Neural progenitor cell (in vitro differentiated cells): ENCODE measurements around the gene MMP11. TPM values are rescaled to one million over a fixed set of nuclear protein-coding genes. Genes with fewer than 3 reads are reported as not detected.
A peak's percentile ranks its signal among the peaks of the same experiment; 100 is the strongest.

Experiments used
- DNase-seq: peaks from one replicate; pipeline ENCODE4 v3.0.0-alpha.2; 2016; ENCODE audit warnings: low spot score
- H2AFZ ChIP-seq: fragments of 200-600 bp; sonication (generic); replicated peaks from 2 replicates; pipeline ENCODE4 v1.6.1; 2016; ENCODE audit warnings: antibody characterized with exemption
- H3F3A ChIP-seq: fragments of 200-600 bp; sonication (generic); 2 replicates; pipeline ENCODE4 v1.6.1; 2016; ENCODE audit warnings: antibody characterized with exemption, low read depth
- H3K27ac ChIP-seq: fragments of 200-600 bp; sonication (generic); 2 replicates; pipeline ENCODE4 v1.5.1; 2016; ENCODE audit warnings: mild to moderate bottlenecking
- H3K27me3 ChIP-seq: fragments of 200-600 bp; sonication (generic); 2 replicates; pipeline ENCODE4 v1.6.1; 2016; ENCODE audit warnings: mild to moderate bottlenecking, moderate library complexity
- H3K36me3 ChIP-seq: fragments of 200-600 bp; sonication (generic); 2 replicates; pipeline ENCODE4 v1.5.1; 2016
- H3K4me1 ChIP-seq: fragments of 200-600 bp; sonication (generic); 2 replicates; pipeline ENCODE4 v1.6.1; 2016; ENCODE audit warnings: mixed run types
- H3K4me2 ChIP-seq: fragments of 200-600 bp; sonication (generic); 2 replicates; pipeline ENCODE4 v1.6.1; 2016
- H3K4me3 ChIP-seq: fragments of 200-600 bp; sonication (generic); 2 replicates; pipeline ENCODE4 v1.5.1; 2016
- H3K79me2 ChIP-seq: fragments of 200-600 bp; sonication (generic); 2 replicates; pipeline ENCODE4 v1.6.1; 2016; ENCODE audit warnings: low read depth
- H3K9ac ChIP-seq: fragments of 200-600 bp; sonication (generic); 2 replicates; pipeline ENCODE4 v1.6.1; 2016
- H3K9me3 ChIP-seq: fragments of 200-600 bp; sonication (generic); 2 replicates; pipeline ENCODE4 v1.5.1; 2016; ENCODE audit warnings: low read depth
- H4K20me1 ChIP-seq: fragments of 200-600 bp; sonication (generic); 2 replicates; pipeline ENCODE4 v1.6.1; 2016; ENCODE audit warnings: low read depth
- H3K27ac Mint-ChIP-seq: 3 replicates; pipeline ENCODE4 v1.8.0; 2021; ENCODE audit warnings: mixed read lengths
- H3K27me3 Mint-ChIP-seq: 2 replicates; pipeline ENCODE4 v1.8.0; 2022; ENCODE audit warnings: low read depth, mild to moderate bottlenecking, inconsistent platforms, moderate library complexity, mixed read lengths; ENCODE audit not compliant: insufficient read depth
- H3K36me3 Mint-ChIP-seq: 3 replicates; pipeline ENCODE4 v1.8.0; 2021; ENCODE audit warnings: mixed read lengths
- H3K4me1 Mint-ChIP-seq: 3 replicates; pipeline ENCODE4 v1.8.0; 2021; ENCODE audit warnings: mixed read lengths
- H3K4me3 Mint-ChIP-seq: 3 replicates; pipeline ENCODE4 v1.8.0; 2021; ENCODE audit warnings: mild to moderate bottlenecking, moderate library complexity, mixed read lengths
- H3K9me3 Mint-ChIP-seq: 3 replicates; pipeline ENCODE4 v1.8.0; 2020; ENCODE audit warnings: mixed read lengths
- CTCF ChIP-seq: fragments of 200-600 bp; sonication (generic); IDR thresholded peaks from 2 replicates; pipeline ENCODE4 v1.5.1; 2017; ENCODE audit warnings: antibody characterized with exemption, mild to moderate bottlenecking
- EZH2 ChIP-seq: fragments of 200-600 bp; sonication (generic); IDR thresholded peaks from 2 replicates; pipeline ENCODE4 v1.6.1; 2017; ENCODE audit warnings: antibody characterized with exemption, mild to moderate bottlenecking, moderate library complexity
- EZH2phosphoT487 ChIP-seq: fragments of 200-600 bp; sonication (generic); IDR thresholded peaks from 2 replicates; pipeline ENCODE4 v1.6.1; 2017; ENCODE audit warnings: antibody characterized with exemption
- total RNA-seq: library from RNA; depleted of rRNA; stranded (reverse); fragments of >200 nt; gene quantifications from 2 replicates; pipeline ENCODE4 v1.2.3, GENCODE V29; 2015; ENCODE audit warnings: low replicate concordance

The MMP11 gene
- total RNA-seq, 1 donor from 2014 or later, result 4.1 TPM

GRCh38 chr22:23744485-23744884 lies 28.2 kb upstream of the MMP11 start:
- peak overlapping the region; percentile 2 for H3K27ac Mint-ChIP-seq
- Histone ChIP-seq H3K9me3 (no peaks in the 10 kb centered on the region), H3K9ac (no peak overlapping the region), H3K27me3 (no peaks in the 10 kb centered on the region), H3K36me3 (no peaks in the 10 kb centered on the region), H4K20me1 (no peaks in the 10 kb centered on the region), H3F3A (no peaks in the 10 kb centered on the region), H3K4me2 (no peak overlapping the region), H3K79me2 (no peaks in the 10 kb centered on the region), H3K4me3 (no peak overlapping the region), H3K4me1 (no peaks in the 10 kb centered on the region), H3K27ac (no peak overlapping the region), H2AFZ (no peak overlapping the region)
- H3K9me3 Mint-ChIP-seq, result no peaks in the 10 kb centered on the region
- H3K36me3 Mint-ChIP-seq, result peaks cover 27% of the 10 kb centered on the region
- no peak for DNase-seq
- H3K4me3 Mint-ChIP-seq, result peak overlapping the region; percentile 42
- no peak for TF ChIP-seq EZH2
- no peak for TF ChIP-seq CTCF
- TF ChIP-seq EZH2phosphoT487, result no peak
- H3K4me1 Mint-ChIP-seq, result peaks cover under 1% of the 10 kb centered on the region
- H3K27me3 Mint-ChIP-seq, result peaks cover 6% of the 10 kb centered on the region

DNA sequence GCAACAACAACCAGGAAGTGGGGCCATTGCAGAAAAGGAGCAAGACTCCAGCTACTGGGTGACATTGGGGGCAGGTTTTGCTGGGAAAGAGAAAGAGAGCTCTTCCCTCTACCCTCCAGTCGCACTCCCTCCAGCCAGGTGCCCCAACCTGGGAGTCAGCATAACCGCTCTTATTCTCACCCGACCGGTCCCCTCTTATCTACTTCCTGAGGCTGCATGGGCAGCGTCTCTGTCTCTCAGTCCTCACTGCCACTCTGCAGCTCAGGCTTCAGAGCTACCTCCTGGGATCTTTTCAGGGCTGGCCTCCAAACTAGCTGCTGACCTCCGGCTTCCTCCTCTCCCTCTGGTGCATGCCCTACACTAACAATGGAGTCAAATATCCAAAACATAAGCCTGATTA lies 26.9 kb upstream of the MMP11 start:
- Mint-ChIP-seq H3K4me1 (peaks cover 11% of the 10 kb centered on the region), H3K4me3 (no peak overlapping the region), H3K9me3 (no peaks in the 10 kb centered on the region), H3K36me3 (peaks cover 25% of the 10 kb centered on the region), H3K27ac (no peak overlapping the region), H3K27me3 (peaks cover 4% of the 10 kb centered on the region)
- no peak overlapping the region for H3K4me2 ChIP-seq
- no peak for TF ChIP-seq CTCF
- no peak for TF ChIP-seq EZH2phosphoT487
- no peak for TF ChIP-seq EZH2
- peaks cover 7% of the 10 kb centered on the region for H3K4me1 ChIP-seq
- H2AFZ ChIP-seq, result no peak overlapping the region
- no peaks in the 10 kb centered on the region for H4K20me1 ChIP-seq
- no peaks in the 10 kb centered on the region for H3K36me3 ChIP-seq
- H3K9me3 ChIP-seq, result no peaks in the 10 kb centered on the region
- no peak overlapping the region for H3K4me3 ChIP-seq
- no peaks in the 10 kb centered on the region for H3K27me3 ChIP-seq
- H3K9ac ChIP-seq, result no peak overlapping the region
- no peaks in the 10 kb centered on the region for H3F3A ChIP-seq
- no peak for DNase-seq
- H3K27ac ChIP-seq, result no peak overlapping the region
- H3K79me2 ChIP-seq, result no peaks in the 10 kb centered on the region

GRCh38 chr22:23749841-23750301 lies 22.8 kb upstream of the MMP11 start:
- peaks cover 9% of the 10 kb centered on the region for H3F3A ChIP-seq
- no peaks in the 10 kb centered on the region for H3K9me3 Mint-ChIP-seq
- no peak for TF ChIP-seq EZH2phosphoT487
- TF ChIP-seq CTCF, result no peak
- TF ChIP-seq EZH2, result no peak
- peaks cover 7% of the 10 kb centered on the region for H3K36me3 Mint-ChIP-seq
- H3K27me3 ChIP-seq, result no peaks in the 10 kb centered on the region
- no peaks in the 10 kb centered on the region for H4K20me1 ChIP-seq
- H3K27me3 Mint-ChIP-seq, result peaks cover 5% of the 10 kb centered on the region
- H3K9me3 ChIP-seq, result no peaks in the 10 kb centered on the region
- H3K79me2 ChIP-seq, result no peaks in the 10 kb centered on the region
- H3K27ac ChIP-seq, result no peak overlapping the region
- H2AFZ ChIP-seq, result no peak overlapping the region
- peak overlapping the region; percentile 88 for H3K4me3 ChIP-seq
- H3K4me3 Mint-ChIP-seq, result peak overlapping the region; percentile 86
- H3K9ac ChIP-seq, result no peak overlapping the region
- no peak overlapping the region for H3K27ac Mint-ChIP-seq
- peaks cover 24% of the 10 kb centered on the region for H3K4me1 Mint-ChIP-seq
- peaks cover 7% of the 10 kb centered on the region for H3K4me1 ChIP-seq
- H3K4me2 ChIP-seq, result peak overlapping the region; percentile 95
- no peaks in the 10 kb centered on the region for H3K36me3 ChIP-seq
- DNase-seq, result no peak
